GM12892 (cell line): ENCODE data around the gene C1orf210.

Experiments used
- POLR2A ChIP-seq: IDR thresholded peaks from 2 replicates; pipeline ENCODE4 v1.6.1; 2011; ENCODE audit warnings: low read depth, low read length, control low read depth
- POLR2AphosphoS5 ChIP-seq: IDR thresholded peaks from 2 replicates; pipeline ENCODE4 v1.6.1; 2011; ENCODE audit warnings: low read depth, low read length, control low read depth
- TAF1 ChIP-seq: IDR thresholded peaks from 2 replicates; pipeline ENCODE4 v1.6.1; 2011; ENCODE audit warnings: low read depth, mild to moderate bottlenecking, control low read depth, low read length, borderline replicate concordance

DNA sequence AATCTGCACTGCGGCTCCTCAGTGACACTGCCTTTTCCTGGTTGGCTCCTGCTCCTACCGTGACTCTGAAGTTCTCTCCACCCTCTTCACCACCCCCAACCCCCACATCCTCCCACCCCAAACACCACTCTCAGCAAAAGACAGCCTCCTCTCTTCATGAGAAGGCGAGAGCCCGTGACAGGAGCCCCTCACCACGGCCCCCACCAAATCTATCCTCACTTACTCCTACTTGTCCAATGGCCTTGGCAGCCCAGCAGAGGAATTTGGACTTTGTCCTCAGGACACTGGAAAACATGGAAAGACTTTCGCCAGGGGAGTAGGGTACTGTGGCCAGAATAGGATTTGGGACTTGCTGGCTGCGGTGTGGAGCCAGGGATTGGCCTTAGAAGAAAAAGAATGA, 8.7 kb downstream of the C1orf210 start:
- TF ChIP-seq POLR2A (no peak), POLR2AphosphoS5 (no peak), TAF1 (no peak)
